PFSK-1 (cell line): Measurements from ENCODE around the gene ATP5PF.

ENCODE experiments used
- POLR2AphosphoS5 ChIP-seq: IDR thresholded peaks from 2 replicates; pipeline ENCODE4 v1.6.1; 2012; ENCODE audit warnings: low read depth, mild to moderate bottlenecking, control low read depth, low read length, moderate library complexity
- REST ChIP-seq, 2 experiments: IDR thresholded peaks; 2 replicates each; pipeline versions ENCODE4 v1.6.1 to v1.8.0; 2011 to 2012; ENCODE audit warnings: low read depth in 2 of 2, low read length in 2 of 2, control low read depth in 1 of 2, inconsistent platforms in 1 of 2, mild to moderate bottlenecking in 1 of 2, moderate library complexity in 1 of 2; ENCODE audit not compliant: insufficient read depth in 1 of 2
- SIN3A ChIP-seq: IDR thresholded peaks from 2 replicates; pipeline ENCODE4 v1.6.1; 2012; ENCODE audit warnings: mild to moderate bottlenecking, low read length, moderate library complexity, borderline replicate concordance; ENCODE audit not compliant: insufficient read depth
- TAF1 ChIP-seq: IDR thresholded peaks from 2 replicates; pipeline ENCODE4 v1.6.1; 2012; ENCODE audit warnings: low read length, control low read depth, borderline replicate concordance; ENCODE audit not compliant: insufficient read depth

- no peak for TF ChIP-seq TAF1
- no peak for TF ChIP-seq SIN3A
- no peak for TF ChIP-seq POLR2AphosphoS5
- no peak for TF ChIP-seq REST (IDR thresholded peaks at IDR 0.05; ENCODE audit: insufficient read depth in 1 of 2, low read depth in 2 of 2, low read length in 2 of 2)
Measured at GRCh38 chr21:25708467-25709065, 26.1 kb downstream of the ATP5PF start.
